ENCODE measurements around the gene AUH.

AUH gene

DNA sequence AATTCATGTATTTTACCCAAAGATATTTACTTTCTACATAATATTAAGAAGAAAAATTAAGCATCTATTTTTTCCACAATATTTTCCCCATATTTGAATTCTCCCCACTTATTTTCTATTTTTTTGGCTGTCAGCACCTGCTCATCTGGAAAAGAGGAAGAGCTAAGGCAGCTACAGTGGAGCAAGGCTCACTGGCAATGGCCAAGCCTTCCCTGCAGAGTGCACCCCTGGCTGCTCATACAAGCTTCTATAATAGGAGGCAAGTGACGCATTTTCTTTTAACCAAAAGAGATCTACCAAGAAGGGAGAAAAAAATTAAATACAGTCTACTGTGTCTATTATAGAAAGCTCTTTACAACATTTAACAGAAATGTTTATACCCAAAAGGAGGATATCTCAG is 72.5 kb downstream of the AUH start:
- DNase-seq: no peak

DNA sequence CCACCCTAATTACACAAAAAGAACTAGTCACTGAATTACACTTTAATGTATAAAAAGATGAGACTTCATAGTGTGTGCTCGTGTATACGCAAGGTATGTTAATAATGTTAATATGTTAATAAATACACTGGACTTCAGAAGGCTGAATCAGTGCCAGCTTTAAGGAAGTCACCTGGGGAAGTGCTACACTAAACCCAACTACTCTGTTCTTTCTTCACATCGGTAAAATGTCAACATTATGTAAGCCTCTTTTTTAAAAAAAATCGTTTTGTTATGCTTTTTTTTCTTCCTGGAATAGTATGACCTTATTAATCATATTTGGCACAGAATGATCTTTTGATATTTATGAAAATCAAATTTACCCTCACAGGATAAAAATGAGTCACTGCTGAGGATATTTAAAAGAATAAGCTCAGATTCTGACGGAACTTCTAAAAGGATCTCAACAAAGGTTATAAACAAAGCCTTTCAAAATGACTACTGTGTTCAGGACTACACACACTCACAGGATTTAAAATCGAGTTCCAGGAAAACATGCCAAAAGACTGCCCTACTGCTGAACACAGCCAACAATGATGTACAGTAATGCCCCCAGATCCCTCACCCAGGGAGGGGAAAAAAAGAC is 75.9 kb downstream of the AUH start:
- no peak for DNase-seq

DNA sequence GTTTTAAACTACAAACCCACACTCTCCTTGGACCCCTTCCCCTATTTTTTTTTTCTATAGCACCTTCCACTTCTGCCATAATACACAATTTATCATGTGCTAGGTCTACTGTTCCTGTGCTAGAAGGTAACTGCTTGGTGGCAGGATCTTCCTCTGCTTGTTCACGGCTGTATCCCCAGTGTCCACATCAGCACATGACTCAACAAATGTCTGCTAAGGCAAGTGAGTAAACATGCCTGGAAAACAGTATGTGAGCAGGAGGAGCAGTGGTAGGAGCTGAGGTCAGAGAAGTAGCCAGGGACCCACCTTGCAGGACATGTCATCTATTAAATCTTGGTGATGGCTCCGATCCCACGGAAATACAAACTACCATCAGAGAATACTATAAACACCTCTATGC is 79.4 kb downstream of the AUH start:
- DNase-seq: no peak

DNA sequence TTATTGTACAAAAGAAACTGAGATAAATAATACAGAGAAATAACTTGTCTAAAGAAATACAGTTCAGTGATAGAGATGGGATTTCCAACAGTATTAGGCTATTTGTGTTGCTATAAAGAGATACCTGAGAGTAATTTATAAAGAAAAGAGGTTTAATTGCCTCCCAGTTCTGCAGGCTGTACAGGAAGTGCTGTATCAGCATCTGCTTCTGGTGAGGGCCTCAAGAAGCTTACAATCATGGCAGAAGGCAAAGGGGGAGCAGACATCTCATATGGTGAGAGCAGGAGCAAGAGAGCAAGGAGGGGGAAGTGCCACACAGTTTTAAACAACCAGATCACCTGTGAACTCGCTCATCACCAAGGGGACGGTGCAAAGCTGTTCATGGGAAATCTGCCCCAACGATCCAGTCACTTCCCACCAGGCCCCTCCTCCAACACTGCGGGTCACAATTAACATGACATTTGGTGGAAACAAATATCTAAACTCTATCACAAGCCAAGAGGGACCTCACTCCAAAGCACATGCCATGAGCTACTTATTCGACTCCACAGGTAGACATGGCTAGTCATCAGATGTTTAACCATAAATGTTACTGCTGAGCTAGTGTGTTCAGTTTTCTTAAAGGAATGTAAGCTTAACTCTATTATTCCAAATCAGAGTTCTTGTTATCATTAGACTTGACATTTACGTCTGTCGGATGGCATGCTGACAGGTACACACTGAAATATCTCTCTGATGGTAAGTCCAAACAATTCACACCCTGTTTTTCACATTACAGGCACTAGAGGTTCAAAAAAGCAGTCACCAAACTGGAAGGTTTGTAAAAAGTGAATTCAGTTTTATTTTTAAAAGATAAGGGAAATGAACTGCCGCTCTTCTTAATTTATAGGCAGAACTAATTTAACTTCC is 82.2 kb downstream of the AUH start:
- DNase-seq: no peak

GRCh38 chr9:91276513-91276912 is 85.2 kb downstream of the AUH start:
- DNase-seq: no peak

DNA sequence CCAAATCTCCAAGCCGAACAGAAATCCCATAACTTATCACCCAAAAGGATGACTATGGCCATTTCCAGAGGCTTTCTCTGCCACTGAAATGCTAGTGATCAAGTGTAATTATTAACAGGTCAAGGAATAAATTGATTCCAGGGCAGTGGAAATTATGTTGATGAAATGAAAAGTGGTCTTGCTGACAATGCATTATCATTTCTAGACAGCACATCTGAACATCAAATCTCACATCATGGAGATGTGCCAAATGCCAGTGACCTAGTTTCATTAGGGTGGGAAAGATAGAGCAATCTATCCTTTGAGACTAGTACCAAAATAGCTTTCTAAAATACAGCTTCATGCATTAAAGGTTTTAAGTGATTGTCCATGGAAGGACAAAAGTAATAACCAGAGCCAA is 86.1 kb downstream of the AUH start:
- DNase-seq: no peak

DNA sequence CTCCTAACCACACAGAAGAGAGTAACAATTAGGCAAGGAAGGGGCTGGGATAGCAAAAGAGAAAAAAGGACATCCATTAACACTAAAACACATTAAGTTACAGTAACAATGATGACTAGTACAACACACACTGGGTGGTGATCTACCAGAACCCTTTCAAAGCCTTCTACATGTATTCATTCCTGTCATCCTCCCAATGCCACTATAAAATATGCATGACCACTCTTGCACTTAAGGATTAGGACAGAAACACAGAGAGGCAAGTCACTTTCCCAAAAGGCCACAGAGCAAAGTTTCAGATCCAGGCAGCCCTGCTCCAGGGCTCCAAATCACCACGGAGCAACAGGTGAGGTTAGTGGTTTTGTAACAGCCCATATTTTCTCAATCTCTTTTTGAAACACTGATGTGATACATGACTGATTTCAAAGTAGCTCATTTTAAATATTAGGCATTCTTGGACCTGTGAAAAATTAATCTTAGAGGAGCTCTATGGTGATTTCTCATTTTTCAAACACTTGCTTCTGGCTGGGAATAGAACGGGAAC is 86.7 kb downstream of the AUH start:
- DNase-seq: no peak

DNA sequence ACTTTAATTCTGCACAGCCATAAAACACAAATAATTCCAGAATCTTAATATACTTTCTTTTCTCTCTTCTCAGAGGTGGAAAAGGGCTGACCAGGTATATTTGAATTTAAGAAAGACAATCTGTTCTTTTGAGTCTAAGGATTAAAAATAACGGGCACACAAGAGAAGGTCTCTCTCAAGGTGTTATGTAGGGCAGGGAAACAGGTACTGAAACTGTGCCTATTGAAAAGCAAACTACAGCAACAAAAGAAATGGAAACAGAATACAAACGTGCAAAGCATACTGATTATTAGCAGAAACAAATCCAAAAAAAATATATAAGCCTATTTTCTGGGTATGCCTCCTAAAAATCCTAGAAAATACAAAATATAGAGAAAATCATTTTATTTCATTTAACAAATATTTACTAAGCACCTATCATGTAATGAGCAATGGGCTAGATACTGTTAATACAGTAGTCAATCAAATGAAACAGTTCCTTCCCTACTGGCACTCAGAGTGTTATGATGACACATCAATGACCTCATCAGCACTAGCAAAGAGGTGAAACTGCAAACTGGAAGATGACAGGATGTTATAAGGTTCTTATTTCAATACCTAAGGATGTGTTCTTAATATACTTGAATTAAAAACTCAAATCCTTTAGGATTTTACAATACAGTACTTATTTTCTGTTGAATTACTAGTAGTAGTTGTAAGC is 87.7 kb downstream of the AUH start:
- DNase-seq: peak; percentile 52

GRCh38 chr9:91271156-91271555 is 90.6 kb downstream of the AUH start:
- no peak for DNase-seq

GRCh38 chr9:91269907-91270491 is 91.7 kb downstream of the AUH start:
- no peak for DNase-seq

- no peak for DNase-seq
Measured at GRCh38 chr9:91266448-91266847, 95.3 kb downstream of the AUH start.

DNA sequence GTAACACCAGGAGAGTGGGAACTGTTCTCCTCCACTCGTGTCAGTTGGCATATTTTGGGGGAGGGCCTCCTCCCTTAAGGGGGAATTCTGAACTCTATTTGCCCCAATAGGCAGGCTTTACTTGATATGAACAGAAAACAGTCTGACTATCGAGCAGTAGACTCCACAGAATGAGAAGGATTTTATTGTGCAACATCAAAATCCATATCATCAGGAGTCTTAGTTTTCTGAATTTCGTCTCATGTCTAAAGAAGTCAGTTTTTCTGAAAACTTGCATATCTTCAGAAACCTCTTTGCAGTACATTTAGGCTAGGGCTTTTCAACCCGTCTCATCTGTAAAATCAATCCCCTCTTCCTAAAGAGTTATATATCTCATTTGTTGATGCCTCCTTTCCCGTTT is 96.2 kb downstream of the AUH start:
- DNase-seq: no peak

DNA sequence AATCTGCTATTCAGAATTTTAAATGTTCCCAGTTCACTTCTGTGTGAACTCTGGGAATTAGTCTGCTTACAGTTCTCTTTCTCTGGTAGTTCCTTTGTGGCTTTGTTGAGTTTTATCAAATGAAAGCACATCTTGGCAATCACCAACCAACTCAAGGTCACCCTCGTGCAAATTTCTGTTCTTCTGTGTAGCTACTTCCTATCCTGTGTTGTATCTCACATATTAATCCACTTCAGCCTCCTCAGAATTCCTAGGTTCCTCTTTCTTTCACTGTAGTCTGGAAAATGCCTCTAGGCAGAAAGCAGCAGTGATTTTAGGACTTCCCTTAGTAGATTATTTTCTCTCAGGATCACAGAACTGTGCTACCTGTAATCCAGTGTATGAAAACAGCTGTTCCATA is 100.3 kb downstream of the AUH start:
- DNase-seq: no peak

GRCh38 chr9:91259162-91259561 is 102.6 kb downstream of the AUH start:
- DNase-seq: no peak

DNA sequence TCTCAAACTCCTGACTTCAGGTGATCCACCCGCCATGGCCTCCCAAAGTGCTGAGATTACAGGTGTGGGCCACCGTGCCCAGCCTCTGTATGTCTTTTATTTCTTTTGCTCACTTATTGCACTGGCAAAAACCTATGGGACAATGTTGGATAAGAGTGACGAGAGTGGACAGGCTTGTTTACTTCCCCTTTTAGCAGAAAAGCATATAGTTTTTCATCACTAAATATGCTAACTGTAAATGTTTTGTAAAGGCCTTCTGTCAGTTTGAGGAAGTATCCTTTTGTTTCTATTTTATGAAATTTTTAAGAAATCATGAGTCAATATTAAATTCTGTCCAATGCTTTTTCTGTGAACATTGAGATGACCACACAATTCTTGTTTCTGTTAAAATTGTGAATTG is 103.3 kb downstream of the AUH start:
- DNase-seq: no peak

GRCh38 chr9:91256235-91256634 is 105.5 kb downstream of the AUH start:
- DNase-seq: no peak

DNA sequence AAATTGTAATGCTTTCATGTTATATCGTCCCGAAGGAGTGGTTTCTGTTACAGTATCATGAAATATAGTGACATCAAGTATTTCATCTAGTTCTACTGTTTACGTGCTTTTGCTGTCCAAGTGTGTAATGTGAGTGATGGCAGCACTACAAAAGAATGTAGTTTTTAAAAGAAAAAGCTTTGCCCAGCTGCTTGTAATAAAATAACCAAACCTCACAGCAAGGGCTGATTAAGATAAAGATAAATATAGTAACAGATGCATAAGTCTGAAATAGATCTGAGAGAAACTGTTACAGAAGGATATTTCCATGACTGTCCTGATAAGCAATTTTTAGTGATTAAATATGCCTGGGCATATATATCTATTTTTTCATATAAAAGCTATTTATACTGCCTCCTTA is 106.4 kb downstream of the AUH start:
- DNase-seq: peak; percentile 80

- DNase-seq: no peak
Measured at GRCh38 chr9:91253488-91253887, 108.2 kb downstream of the AUH start.

GRCh38 chr9:91248707-91249106 is 113.0 kb downstream of the AUH start:
- peak; percentile 6 for DNase-seq

DNA sequence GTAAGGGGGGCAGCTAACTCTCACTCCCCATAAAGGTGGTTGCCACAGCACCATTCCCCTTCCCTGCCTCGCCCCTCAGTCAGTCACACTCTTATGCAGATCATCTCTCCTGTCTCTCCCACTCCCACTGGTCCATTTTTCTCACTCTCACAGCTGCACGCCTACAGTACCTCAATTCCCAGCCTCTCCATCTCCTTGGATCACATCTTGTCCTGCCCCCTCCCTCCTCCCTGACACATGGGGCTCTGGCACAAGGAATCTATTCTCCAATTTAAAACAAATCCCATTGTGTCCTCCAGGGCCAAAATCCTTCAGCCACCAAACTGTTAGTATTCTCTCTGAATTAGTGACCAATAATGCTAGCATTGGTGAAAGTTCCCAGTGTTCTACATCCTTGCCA is 114.4 kb downstream of the AUH start:
- DNase-seq: no peak

DNA sequence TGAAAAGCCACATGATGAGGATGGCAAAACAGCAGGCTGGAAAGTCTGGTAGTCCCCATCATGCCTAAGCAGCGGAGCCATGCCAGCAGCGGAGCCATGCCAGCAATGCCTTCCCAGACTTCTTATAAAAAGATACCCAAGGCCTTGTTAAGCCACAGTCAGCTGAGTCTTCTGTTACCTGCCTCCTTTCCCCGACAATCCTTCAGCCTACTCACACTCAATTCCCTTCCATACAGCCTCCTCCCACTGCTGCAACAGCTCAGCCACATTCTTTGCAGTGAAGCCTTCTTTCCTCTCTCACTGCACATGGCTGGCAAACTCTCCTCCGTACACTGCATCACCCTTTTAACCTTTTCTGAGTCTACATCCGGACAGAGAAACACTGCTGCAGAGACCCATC is 114.9 kb downstream of the AUH start:
- peak; percentile 16 for DNase-seq

DNA sequence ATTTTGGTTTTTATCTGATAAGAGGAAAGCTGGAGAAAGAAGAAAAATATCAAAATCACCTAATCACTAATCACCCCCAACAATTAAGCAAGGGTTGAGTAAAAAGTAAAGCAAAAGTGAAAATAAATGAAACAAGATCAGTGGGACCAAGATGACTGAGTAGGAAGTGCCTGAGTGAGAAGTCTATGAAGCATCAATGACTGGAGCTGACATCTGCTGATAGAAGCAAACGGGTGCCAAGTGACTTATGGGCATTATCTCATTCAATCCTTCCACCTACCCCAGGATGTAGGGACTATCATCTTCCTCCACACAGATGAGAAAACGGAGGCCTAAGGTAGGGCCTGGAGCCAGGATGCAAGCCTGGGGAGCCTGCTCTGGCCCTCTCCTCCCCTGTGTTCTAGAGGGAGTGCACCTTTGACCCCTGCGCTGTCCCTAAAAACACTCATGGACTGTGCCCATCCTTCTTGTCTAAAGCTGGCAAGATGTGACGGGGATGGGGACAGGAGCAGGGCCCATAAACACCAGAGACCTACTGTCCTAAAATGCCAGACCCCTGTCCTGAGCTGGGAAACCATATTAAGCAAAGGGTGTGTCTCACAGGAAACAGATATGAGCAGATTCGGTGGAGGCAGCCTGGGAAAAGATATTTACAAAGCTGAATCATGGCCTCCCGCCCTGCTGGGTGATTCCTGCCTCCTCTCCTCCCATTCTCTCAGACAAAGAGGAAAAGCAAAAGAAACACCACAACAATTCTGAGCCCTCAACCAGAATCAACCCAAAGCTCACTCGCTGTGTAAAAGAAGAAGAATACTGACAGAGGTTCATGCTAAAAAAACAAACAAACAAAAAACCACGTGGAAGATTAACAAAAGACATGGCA is 116.0 kb downstream of the AUH start:
- peak; percentile 29 for DNase-seq

Data from fibroblast of upper back skin (primary cell).